Adipose tissue (tissue), 3 donors: ENCODE data around the gene DYNC2LI1. TPM values are rescaled to one million over a fixed set of nuclear protein-coding genes. Genes with fewer than 3 reads are reported as not detected.
"Not testable (repeated sequence)": the region's sequence is repeated elsewhere in the genome, so short reads cannot be mapped to it uniquely, and the experiment has no call there.

Experiments used
- H3K27ac ChIP-seq: one replicate; pipeline ENCODE4 v1.5.1; 2013; ENCODE audit warnings: low read depth, low read length
- WGBS, 3 donors: extraction: QIAGEN DNeasy Blood & Tissue Kit; methylation state at CpG; one replicate each; pipeline ENCODE4 v1.1.7; 2013; 5-methylcytosine and 5-hydroxymethylcytosine counted together
- polyA plus RNA-seq, 3 donors: library from polyadenylated mRNA; stranded (reverse); fragments of 200-250 nt; gene quantifications; one replicate each; pipeline ENCODE4 v1.2.3, GENCODE V29; 2013
- donor health status: healthy with polysubstance abuse.
- donor health status: Bipolar disorder and iron deficiency.
- donor health status: healthy.

DYNC2LI1 gene
- 10 to 100 TPM; 11.4 to 31.5 (median 12.3) TPM for polyA plus RNA-seq

DNA sequence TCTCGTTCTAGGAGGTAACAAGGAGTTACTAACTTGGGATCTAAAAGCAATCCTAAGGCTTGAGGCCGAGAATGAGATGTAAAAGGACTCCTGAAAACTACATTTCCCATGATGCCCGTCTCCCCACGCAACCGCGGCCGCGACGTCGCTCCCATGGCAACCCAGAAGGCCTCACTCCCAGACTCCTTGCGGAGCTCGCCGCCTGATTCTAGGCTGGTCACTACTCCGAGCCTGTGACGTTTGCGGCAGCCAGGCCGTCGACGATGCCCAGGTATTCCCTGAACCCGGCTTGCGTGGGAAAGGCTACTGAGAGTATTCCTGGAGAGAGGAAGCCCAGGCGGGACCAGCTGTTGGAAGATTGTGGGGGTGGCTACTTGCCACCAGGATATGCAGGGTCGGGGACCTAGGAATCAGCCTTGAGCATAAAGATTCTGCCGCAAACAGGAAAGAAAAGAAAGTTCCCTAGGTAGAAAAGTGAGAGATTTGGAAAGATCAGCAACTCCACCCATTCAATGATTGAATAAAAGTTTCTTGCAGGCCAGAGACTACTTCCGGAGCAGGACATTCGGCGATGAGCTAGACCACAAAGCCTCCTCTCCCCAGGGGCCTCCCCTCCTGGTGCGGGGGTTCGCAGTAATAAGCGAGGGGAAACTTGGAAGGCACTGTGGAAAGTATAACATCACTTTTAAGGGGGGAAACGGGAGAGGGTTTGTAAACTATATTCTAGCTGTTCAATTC, at the start of gene DYNC2LI1:
DYNC2LI1 (plus strand) TSS at position 164 of the 738 bp plus-strand sequence; CDS start at position 264, 100 bp downstream.
- H3K27ac ChIP-seq, result no peak within 1 kb of the TSS
- WGBS, 3 donors, result 0 to 1% (median 0%) methylated on average over 31 of the region's 31 CpGs

DNA sequence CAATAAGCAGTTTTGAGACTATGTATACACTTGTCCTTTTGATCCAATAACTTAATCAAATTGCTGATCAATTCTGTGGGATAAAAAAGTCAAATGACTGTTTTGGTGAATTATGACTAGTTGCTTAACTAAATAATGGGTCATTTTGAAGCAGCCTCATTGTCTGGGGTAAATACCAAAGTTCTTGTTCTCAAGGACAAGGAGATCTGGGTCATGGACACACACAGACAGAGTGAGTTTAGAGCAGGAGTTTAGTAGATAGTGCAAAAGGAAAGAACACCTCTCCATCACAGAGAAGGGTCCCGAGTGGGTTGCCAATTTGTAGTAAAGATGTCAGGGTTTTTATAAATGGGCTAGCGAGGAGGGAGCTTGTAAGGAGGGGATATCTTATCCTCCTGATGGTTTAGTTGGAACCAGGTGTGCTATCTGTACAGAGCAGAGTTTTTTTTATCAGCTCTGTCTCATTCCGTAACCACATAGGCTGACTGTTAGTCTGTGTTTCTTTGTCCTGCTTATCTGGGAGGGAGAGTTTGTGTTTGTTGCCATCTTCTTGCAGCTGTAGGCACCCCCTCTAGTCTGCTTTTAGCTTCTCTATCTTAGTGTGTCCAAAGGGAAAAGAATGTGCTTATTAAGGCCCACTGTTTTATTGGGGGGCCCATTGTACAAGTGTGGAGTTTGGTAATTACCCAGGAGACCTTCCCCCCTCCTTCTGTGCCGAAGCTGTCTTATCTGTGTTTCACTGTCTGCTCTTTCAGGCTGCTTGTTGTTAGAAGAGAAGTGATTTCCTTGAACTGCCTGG, 48.9 kb upstream of the DYNC2LI1 start:
- 43 to 71% (median 71%) methylated on average over 4 of the region's 4 CpGs for WGBS, 3 donors
- no peak overlapping the region for H3K27ac ChIP-seq

DNA sequence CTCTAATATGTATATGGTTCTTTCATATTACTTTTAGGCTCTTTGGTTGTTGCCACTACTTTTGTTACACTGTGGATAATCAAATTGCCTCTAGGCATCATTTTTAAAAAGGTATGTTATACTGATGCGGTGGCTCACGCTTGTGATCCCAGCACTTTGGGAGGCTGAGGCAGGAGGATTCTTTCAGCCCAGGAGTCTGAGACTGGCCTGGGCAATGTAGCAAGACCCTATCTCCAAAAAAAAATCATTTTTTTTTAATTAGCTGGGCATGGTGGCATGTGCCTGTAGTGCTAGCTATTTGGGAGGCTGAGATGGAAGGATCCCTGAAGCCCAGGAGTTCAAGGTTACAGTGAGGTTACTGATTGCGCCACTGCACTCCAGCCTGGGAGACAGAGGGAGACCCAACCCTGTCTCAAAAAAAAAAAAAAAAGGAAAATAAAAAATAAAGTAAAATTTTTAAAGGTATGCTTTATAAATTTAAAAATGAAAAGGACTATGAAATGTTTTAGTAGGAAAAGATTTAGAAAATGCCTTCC, 48.1 kb upstream of the DYNC2LI1 start:
- H3K27ac ChIP-seq, result no peak overlapping the region
- 95 to 98% (median 97%) methylated on average over 3 of the region's 3 CpGs for WGBS, 3 donors

DNA sequence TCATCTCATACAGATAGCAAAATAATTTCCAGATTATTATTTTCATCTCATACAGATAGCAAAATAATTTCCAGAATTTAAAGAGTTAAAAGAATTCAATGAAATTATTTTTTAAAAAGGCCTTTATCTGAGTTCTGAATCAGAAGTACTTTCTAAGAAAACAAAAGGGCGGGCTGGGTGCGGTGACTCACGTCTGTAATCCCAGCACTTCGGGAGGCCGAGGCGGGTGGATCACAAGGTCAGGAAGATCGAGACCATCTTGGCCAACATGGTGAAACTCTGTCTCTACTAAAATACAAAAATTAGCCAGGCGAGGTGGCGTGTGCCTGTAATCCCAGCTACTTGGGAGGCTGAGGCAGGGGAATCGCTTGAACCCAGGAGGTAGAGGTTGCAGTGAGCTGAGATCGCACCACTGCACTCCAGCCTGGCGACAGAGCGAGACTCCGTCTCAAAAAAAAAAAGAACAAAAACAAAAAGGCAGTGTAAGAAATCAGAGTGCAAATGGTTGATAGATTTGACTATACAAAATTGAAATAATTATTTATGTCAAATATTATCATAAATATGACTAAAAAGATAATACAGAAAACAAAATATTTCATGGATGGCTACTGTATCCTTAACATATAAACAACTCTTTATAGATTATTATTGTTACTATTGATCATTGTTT, 46.7 kb upstream of the DYNC2LI1 start:
- WGBS, 3 donors, result 77 to 85% (median 77%) methylated on average over 11 to 14 of the region's 14 CpGs
- H3K27ac ChIP-seq, result not testable (repeated sequence)

DNA sequence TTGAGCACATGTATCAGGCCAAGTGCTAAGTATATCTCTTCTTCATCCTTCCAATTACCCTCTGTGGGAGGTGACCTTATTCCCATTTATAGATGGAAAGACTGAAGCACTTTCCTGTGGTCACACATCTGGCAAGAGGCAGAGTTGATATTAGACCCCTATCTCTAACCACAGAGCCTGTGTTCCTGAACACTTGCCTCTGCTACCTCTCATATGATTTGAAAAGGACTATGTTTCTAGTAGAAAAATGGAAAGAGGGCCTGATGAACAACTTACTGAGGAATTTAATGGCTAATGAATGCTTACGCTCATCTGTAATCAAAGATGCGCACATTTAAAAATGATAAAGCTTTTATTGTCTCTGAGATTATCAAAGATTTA, 46.2 kb upstream of the DYNC2LI1 start:
- 98 to 99% (median 99%) methylated on average over 2 of the region's 2 CpGs for WGBS, 3 donors
- H3K27ac ChIP-seq, result no peak overlapping the region

DNA sequence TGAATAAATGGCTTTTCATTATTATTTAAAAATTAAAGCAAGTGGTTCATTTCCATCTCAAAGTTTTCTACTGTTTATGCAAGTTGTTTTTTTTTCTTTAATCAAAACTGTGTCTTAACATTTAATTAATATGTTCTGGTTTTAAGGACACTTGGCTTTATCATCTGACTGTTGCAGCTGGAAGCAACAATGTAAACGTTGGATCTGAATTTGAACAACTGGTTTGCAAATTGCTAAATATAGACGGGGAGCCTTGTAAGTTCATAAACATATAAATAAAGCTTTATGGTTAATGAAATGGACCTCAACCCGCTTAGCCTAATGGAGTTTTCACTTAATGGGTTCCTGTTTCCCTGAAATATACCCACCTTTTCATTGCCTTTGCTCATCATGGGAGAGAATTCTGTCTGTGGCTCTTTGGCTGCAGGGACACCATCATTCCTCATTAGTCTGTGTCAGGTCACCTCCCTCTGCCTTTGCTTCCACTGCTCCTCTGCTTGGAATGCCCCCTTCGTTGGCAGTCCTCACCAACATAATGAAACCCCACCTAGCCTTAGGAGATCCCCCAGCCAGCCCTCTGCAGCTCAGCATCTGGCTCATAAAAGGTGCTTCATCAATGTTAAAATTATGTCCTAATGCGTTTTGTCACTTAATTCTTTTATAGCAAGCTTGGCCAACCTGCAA, 44.2 kb upstream of the DYNC2LI1 start:
- H3K27ac ChIP-seq, result no peak overlapping the region

DNA sequence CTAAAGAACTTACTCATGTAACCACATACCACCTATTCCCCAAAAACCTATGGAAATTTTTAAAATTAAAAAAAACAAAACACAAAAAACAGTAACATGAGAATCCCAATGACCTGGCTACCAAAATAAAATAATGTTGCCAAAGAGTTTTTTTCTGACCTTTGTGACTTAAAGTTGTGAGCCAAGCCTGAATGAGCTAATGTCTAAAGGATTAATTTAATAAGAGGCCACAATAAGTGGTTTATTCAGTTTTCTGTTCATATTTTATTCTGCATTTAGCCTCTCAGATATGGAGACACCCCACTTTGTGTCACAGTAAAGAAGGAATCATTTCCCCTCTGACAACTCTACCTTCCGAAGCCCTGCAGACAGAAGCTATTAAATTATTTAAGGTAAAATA, 42.6 kb upstream of the DYNC2LI1 start:
- 85 to 90% (median 88%) methylated on average over 1 of the region's 1 CpG for WGBS, 3 donors
- no peak overlapping the region for H3K27ac ChIP-seq

More for the DNA sequence above, 44.2 kb upstream of the DYNC2LI1 start:
- WGBS, 3 donors, result 57 to 72% (median 66%) methylated on average over 5 of the region's 5 CpGs

DNA sequence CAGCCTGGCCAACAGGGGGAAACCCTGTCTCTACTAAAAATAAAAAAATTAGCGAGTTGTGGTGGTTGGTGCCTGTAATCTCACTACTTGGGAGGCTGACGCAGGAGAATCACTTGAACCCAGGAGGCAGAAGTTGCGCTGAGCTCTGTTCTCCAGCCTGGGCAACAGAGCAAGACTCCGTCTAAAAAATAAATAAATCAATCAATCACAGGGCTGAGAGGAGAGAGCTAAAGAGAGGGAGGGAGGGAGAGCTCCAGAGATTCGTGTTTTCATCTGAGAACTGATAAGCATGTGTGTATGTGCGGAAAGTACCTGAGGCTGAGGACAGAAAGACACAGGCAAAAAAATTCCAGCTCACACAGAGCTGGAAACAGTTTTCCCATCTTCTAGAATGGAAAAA, 37.2 kb upstream of the DYNC2LI1 start:
- H3K27ac ChIP-seq, result no peak overlapping the region
- WGBS, 3 donors, result 66 to 88% (median 85%) methylated on average over 6 of the region's 6 CpGs

DNA sequence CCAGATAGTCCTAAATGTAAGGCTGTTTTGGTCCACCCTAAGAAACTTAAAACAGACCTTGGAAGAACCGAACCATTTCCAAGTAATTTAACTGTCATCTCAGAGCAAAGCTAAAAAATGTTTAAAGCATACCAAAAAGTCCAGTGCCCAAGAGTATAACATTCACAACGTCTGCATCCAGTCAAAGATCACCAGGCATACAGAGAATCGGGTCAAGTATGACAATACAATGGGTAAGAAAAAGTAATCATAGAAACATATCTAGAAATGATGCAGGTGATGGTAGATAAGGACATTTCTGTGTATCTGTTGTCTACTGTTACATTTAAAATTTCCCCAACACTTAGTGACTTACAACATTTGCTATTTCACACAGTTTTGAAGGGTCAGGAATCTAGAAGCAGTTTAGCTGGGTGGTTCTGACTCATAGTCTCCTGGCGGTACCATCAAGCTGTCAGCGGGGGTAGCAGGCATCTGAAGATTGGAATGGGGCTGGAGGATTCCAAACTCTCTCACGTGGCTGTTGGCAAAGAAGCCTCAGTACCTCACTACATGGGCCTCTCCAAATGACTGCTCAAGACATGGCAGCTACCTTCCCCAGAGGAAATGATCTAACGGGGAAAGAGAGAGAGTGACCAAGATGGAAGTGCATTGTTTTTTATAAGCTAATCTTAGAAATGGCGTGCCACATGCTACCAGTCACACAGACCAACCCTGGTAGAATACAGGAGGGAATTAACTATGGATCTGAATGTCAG, 36.6 kb upstream of the DYNC2LI1 start:
- WGBS, 3 donors, result 69 to 81% (median 72%) methylated on average over 8 of the region's 8 CpGs
- H3K27ac ChIP-seq, result no peak overlapping the region

DNA sequence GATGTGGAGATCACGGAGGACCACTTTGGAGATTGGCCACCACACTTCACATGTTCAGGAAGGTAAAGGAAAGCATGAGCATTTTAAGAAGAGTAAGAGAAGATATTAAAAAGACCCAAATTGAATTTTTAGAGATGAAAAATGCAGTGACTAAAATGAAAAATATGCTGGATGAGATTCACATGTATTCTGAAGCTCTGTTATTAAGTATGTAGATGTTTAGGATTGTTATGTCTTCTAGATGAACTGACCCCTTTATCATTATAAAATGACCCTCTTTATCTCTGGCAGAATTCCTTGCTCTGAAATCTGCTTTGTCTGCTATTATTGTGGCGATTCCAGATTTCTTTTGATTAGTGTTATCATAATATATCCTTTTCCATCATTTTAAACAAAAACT, 36.0 kb upstream of the DYNC2LI1 start:
- no peak overlapping the region for H3K27ac ChIP-seq
- WGBS, 3 donors, result 68 to 81% (median 77%) methylated on average over 2 of the region's 2 CpGs

DNA sequence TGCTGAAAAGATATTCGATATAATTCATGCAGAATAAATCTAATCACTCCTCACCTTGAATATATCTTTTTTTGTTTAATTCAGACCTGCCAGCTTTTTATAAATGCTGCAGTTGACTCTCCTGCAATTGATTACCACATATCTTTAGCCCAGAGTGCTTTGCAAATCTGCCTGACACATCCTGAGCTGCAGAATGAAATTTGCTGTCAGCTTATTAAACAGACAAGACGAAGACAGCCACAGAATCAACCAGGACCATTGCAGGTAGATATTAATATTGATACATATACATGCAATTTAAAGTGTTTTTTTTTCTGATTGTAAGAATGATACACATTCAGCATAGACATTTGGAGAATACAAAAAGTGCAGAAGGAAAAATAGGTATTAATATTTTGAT, 35.6 kb upstream of the DYNC2LI1 start:
- 79 to 88% (median 85%) methylated on average over 2 of the region's 2 CpGs for WGBS, 3 donors
- no peak overlapping the region for H3K27ac ChIP-seq

DNA sequence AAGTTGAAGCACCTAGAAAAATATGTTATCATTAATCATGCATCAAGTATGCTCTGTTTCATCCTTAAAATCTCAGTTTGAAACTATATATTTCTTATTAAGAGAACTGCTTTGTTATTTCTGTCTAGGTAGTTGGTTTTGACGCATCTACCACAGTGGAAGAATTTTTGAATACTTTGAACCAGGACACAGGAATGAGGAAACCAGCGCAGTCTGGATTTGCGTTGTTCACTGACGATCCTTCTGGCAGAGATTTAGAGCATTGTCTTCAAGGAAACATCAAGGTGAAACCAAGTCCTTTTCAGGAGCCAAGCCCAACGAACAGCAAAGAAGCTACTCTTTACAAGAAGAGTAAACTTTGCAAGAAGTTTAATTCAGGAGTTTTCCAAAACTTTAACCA, 30.1 kb upstream of the DYNC2LI1 start:
- 75 to 79% (median 75%) methylated on average over 5 of the region's 5 CpGs for WGBS, 3 donors
- H3K27ac ChIP-seq, result no peak overlapping the region

DNA sequence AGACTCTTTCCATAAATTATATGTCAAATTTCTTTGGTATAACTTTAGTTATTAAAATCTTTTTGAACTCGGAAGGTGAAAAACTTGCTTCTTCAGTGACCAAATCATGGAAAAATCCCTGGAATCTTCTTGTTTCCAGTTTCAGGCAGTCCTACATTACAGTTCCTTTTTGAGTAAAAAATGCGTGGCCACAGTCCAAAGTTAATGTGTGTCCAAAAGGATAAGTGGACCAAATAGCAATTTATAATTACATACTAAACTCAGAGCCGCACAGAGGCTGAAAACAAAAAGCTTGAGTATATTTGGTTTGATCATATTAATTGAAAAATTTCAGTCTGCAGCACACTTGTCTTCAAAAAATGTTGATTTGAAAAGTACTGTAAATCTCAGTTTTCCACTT, 28.4 kb upstream of the DYNC2LI1 start:
- no peak overlapping the region for H3K27ac ChIP-seq
- WGBS, 3 donors, result 56 to 65% (median 56%) methylated on average over 3 of the region's 3 CpGs

DNA sequence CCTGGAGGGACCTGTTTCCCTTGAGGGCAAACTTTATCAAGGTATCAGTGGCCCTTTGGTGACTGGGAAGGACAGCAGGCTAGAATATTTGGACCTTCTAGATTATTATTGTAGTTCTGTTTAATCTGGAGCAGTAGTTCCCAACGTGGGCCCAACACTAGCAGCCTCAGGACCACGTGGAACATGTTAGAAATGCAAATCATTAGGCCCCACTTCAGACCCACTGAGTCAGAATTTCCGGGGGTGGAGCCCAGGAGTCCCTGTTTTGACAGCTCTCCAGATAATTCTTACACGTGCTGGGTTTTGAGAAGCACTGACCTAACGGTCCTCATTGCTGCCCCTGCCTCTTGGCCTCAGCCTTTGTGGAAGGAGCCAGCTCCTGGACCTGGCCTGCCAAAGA, 25.5 kb upstream of the DYNC2LI1 start:
- WGBS, 3 donors, result 70 to 76% (median 73%) methylated on average over 5 of the region's 5 CpGs
- H3K27ac ChIP-seq, result no peak overlapping the region

DNA sequence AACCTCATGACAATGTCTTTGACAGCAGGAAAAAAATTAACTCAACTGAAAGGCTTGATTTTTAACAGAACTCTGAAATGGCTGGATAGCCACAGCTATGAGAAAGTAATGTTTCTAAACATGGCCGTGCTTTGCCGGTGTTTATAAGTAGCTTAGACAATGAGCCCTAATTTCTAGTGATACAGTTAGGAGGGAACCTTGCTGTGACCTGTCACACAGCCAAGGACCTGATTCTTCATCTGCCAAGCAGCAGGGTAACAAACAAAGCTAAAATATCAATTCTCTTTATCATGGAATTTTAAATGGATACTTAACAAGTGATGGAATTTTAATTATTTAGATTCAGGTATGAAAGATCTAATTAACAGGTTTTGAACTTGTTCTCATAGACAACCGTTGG, 24.3 kb upstream of the DYNC2LI1 start:
- 66 to 87% (median 74%) methylated on average over 3 of the region's 3 CpGs for WGBS, 3 donors
- H3K27ac ChIP-seq, result no peak overlapping the region

DNA sequence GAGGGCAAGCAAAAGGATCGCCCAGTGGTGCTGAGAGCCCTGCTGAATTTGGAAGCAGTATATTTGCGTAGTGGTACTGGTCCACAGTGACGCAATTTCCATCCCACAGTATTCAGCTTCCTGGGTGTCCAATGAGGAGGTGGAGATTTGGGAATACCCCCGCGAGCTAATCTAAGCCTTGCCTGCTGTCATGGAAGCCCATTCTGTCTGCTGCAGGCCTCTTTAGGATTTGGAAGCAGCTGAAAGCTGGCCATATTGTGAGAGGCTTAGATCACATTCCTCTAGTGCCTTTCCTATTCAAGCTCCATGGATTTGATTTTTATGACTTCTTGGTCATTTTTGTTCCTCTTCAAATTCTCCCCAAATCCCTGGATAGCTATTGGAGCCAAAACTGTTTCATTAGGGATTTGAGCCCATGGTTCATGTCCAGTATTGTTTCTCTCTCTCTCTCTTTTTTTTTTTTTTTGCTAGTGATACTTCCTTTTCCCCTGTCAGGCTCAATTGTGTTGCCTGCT, 22.3 kb upstream of the DYNC2LI1 start:
- H3K27ac ChIP-seq, result no peak overlapping the region
- WGBS, 3 donors, result 81 to 98% (median 84%) methylated on average over 5 of the region's 5 CpGs

DNA sequence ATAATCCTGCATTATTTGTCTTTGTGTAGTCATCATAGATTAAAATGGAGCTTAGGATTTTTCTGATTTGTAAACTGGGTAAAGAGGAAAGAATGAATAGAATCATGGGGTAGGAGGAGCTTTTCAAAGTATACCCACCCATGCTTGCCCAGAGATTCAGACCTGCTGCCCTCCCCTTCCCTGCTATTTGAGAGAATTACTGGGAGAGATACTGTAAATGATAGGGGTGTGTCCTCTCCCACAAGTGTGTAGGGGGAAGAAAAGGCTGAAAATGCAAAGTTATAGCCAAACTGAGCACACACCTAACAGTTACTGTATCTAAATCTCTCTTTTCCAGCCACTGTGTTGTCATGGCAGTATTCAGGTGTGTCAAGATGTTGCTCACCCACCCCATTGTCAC, 21.5 kb upstream of the DYNC2LI1 start:
- no peak overlapping the region for H3K27ac ChIP-seq

DNA sequence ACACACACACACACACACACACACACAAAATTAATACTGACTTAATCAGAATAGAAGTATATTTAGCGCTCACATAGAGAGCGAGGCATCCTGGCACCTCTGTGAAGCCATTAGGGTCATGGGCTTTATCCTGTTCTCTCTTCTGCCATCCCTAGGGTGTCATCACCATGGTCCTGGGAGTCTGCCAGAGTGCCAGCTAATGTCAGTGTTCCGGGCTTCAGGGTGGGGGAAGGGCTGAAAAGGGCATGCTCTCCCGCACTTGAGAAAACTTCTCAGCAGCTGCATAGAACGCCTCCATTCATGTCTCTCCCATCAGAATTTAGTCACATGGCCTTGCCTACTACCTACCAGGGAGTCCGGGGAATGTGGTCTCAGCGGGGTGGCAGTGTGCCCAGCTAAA, 19.7 kb upstream of the DYNC2LI1 start:
- WGBS, 3 donors, result 79 to 88% (median 81%) methylated on average over 7 of the region's 7 CpGs

More for the DNA sequence above, 19.7 kb upstream of the DYNC2LI1 start:
- H3K27ac ChIP-seq, result no peak overlapping the region
